AG09319 (cell line): ENCODE data around the gene CDH7.

Experiments used
- DNase-seq: peaks from one replicate; pipeline ENCODE4 v3.0.0-alpha.2; 2010; ENCODE audit warnings: low read depth; ENCODE audit errors: extremely low read depth
- TF ChIP-seq, protein P1 (sequence below): IDR thresholded peaks from 2 replicates; pipeline ENCODE4 v1.5.1; 2011; ENCODE audit warnings: low read depth, mild to moderate bottlenecking, inconsistent platforms, low read length, moderate library complexity

Gene CDH7

DNA sequence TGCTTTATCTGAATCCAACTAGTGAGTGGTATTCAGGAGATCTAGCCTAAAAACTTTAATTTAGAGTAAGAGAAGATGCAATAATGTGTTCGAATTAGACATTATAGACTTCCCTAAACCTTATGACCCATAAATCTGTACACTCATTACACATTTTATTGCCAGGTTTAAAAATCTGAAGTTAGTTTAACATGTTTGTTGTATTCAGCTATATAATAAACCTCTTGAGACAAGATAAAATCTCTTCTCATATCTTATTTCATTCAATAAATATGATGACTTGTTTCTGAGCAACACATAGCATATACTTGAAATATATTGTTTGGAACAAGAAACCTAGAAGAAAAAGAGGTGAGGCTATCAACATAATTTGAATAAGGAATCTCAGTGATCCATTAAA is 150.7 kb downstream of the CDH7 start:
- no peak for DNase-seq
- TF ChIP-seq, protein P1, sequence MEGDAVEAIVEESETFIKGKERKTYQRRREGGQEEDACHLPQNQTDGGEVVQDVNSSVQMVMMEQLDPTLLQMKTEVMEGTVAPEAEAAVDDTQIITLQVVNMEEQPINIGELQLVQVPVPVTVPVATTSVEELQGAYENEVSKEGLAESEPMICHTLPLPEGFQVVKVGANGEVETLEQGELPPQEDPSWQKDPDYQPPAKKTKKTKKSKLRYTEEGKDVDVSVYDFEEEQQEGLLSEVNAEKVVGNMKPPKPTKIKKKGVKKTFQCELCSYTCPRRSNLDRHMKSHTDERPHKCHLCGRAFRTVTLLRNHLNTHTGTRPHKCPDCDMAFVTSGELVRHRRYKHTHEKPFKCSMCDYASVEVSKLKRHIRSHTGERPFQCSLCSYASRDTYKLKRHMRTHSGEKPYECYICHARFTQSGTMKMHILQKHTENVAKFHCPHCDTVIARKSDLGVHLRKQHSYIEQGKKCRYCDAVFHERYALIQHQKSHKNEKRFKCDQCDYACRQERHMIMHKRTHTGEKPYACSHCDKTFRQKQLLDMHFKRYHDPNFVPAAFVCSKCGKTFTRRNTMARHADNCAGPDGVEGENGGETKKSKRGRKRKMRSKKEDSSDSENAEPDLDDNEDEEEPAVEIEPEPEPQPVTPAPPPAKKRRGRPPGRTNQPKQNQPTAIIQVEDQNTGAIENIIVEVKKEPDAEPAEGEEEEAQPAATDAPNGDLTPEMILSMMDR: no peak

DNA sequence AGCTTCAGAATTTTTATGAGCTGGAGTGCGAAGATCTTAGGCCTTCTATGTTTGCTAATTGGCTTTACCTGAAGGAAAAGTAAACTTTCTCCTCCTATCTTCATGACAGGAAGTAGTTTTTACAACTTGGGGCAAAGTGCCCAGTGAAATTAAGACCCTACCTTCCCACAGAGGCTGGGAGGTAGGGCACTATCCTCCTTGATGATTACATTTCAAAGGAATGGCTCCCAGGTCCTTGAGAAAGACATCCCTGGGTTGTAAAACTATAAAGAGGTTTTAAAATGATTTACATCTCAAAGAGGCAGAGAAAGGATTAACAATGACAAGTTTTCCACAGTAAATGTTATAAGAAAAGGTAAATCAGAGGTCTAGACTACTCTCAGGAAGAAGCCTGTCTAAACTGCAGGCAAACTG is 155.8 kb downstream of the CDH7 start:
- TF ChIP-seq, protein P1: no peak
- DNase-seq: no peak

DNA sequence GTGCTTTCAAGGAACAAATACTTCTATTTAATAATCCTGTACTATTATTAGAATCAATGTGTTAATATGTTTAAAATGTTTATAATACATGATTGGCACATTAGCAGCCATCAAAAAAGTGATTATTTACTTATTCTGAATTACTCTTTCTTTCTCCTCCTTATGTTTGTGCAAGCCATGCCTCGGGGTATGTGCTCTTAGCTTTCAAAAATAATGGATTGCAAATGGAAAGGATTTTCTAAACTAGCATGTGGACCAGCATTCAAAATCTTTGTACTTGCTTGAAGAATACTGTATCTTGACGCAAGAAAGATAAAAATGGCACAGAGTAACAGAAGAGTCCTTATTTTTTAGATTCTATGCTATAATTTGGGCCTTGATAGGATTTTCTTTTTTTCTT is 156.5 kb downstream of the CDH7 start:
- TF ChIP-seq, protein P1: no peak
- DNase-seq: no peak

DNA sequence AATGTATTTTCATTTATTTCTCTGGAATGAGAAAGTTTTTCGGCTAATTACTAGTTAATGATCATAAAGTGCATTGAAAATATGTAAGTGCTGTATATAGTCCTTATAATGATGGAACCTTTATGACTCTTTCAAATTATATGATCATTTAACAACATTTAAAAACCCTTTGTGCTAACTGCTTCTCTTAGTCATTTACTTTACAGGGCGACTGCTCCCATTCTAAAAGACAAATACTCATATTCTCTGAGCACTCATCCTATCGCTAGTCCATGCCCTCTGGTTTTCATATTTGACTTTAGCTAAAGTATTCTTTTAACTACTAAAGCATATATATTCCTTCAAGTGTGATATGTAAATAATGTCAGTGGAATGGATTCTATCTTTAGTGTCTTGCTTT is 168.2 kb downstream of the CDH7 start:
- TF ChIP-seq, protein P1: no peak

DNA sequence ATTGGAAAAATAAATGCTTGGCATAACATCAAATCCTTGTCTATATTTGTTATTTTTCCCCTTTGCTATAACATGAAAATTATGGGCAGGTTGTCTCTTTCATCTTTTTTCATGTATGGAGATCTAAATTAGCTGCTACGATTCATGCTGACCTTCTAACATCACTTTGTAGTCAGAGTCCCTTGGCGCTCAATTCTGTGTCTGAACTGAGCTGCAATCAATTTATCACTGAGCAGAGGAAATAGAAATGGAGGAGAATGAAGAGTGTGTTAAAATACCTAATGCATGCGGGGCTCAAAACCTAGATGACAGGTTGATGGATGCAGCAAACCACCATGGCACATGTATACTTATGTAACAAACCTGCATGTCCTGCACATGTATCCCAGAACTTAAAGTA is 168.9 kb downstream of the CDH7 start:
- TF ChIP-seq, protein P1: no peak
- DNase-seq: no peak

More for the DNA sequence above, 168.2 kb downstream of the CDH7 start:
- DNase-seq: no peak

DNA sequence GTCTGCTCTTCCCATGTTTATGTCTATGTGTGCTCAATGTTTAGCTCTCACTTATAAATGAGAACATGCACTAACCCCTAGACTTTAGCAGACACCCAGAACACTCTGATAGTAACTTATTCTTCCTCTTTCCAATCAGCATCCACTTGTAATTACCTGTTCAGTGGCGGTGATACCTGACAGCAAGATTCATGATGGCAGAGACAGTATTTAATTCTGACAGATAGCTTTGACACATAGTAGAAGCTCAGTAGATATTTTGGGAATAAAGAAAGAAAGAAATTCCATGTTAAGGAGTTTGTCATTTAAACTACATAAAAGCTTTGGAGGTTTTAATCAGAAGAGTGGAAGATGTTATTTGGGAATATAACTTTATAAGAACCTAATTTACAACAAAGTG is 171.3 kb downstream of the CDH7 start:
- TF ChIP-seq, protein P1: no peak
- no peak for DNase-seq

DNA sequence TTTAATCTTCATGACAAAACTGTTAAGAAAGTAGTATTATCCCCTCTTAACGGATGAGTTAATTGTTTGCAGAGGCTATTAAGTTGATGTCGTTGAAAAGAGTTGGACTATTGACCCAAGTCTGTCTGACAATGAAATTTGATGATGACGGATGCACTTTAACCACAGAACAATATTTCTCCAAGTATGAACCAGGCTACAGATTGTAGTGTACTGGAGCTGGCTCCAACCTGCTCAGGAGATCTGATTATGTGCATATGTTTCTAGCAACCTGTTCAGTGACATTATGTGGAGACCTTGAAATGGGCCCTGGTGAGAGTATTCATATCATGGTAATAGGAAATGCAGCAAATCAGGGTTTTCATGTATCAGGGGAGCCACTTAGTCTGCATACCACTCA is 174.1 kb downstream of the CDH7 start:
- DNase-seq: no peak
- TF ChIP-seq, protein P1: no peak
